Measurements from ENCODE around the gene TMEM161A.
"Not testable (repeated sequence)": the region's sequence is repeated elsewhere in the genome, so short reads cannot be mapped to it uniquely, and the experiment has no call there.

The TMEM161A gene

GRCh38 chr19:19120308-19121231 is 17.7 kb downstream of the TMEM161A start:
- DNase-seq: no peak

- DNase-seq: no peak
Observed at GRCh38 chr19:19119325-19120237, 18.7 kb downstream of the TMEM161A start.

GRCh38 chr19:19115954-19116353 is 22.3 kb downstream of the TMEM161A start:
- DNase-seq: peak; percentile 16

DNA sequence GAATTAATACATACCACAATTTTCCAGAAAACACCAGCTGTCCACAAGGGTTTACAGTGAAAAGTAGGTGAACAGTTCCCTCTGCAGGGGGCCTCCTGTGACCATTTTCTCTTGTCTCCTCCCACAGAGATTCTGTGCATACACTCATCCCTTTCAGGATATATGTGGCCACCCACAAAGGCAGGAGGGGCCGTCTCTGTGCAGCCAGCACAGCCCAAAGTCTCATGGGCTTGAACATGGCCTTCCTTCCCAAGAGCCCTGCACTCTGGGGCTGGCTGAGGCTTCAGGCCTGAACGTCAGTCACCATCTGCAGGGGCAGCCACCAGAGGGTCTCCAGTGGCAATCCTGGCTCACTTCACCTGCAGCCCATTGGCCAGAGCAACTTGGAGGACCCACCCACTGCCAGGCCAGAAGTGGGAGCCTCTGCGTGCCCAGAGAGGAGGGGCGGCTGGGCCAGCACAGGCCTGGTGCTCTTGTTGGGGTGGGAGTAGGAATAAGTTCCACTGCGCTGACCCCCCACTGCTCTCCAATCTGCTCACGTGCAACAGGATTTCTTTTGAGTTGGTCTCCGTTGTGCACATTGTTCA is 25.1 kb downstream of the TMEM161A start:
- no peak for DNase-seq

- DNase-seq: no peak
Observed at GRCh38 chr19:19111967-19112580, 26.2 kb downstream of the TMEM161A start.

DNA sequence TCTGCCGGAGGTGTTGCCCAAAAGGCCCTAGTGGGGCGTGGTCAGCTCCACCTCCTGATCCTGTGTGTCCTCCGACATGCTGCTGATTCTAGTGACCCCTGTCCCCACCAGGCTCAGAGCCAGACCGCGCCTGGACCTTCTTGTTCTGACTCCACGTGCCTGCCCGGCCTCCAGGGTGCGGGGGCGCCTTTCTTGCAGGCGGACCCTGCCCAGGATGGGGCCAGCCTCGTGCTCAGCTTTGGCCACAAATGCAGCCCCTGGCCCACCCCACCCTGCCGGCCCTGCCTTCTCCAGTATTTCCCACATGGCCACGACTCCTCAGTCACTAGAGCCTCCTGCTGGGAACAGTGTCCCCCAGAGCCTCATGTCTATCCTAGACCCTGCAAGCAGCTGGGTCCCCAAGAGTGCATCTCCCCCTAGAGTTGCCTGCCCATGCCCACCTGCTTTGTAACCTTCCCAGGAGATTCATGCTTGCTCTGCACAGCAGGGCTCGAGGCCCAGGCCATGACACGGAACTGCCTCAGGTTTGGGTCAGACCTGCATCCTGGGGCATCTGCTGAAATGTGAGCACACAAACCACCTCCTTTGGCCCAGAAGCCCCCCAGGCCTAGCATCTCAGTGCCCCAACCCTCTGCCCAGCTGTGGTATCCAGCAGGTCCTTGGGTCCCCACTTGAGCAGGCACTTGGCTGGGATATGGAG is 27.0 kb downstream of the TMEM161A start:
- no peak for DNase-seq

- DNase-seq: no peak
Observed at GRCh38 chr19:19110410-19111135, 27.7 kb downstream of the TMEM161A start.

DNA sequence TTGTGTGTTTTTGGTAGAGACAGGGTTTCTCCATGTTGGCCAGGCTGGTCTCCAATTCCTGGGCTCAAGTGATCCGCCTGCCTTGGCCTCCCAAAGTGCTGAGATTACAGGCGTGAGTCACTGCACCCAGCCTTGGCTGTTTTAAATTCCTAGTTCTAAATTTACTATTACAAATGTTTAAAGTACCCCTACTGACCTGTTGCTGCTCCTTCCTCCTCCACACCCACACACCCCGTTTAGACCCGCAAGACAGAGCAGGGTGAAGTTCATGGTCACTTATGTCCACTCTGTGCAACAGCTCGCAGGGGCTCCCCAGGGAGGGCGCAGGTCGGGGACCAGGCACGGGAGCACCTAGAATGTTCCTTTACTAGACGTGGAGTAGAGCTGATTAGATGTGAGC is 28.7 kb downstream of the TMEM161A start:
- no peak for DNase-seq

DNA sequence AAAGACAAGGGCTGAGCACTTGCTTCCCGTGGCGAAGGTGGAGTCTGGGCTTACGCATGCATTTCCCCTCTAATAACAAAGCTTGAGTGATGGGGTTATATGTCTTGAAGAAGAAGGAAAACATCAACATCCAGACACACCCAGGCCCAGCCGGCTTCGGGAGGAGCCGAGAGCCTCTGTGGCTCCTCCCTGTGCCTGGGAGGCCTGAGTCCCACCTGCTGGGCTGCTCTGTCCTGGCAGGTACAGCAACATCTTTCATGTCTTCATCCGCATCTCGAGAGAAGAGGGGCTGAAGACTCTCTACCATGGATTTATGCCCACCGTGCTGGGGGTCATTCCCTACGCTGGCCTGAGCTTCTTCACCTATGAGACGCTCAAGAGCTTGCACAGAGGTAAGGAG is 30.6 kb downstream of the TMEM161A start:
- DNase-seq: no peak

DNA sequence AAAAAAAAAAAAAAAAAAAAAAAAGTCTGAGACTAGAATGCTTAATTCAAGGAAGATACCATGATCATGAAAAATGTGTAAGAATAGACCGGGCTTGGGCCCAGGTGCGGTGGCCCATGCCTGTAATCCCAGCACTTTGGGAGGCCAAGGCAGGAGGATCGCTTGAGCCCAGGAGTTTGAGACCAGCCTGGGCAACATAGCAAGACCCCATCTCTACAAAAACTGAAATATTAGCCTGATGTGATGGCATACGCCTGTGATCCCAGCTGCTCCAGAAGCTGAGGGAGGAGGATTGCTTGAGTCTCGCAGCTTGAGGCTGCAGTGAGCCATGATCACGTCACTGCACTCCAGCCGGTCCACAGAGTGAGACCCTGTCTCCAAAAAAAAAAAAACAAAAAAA is 31.3 kb downstream of the TMEM161A start:
- not testable (repeated sequence) for DNase-seq

DNA sequence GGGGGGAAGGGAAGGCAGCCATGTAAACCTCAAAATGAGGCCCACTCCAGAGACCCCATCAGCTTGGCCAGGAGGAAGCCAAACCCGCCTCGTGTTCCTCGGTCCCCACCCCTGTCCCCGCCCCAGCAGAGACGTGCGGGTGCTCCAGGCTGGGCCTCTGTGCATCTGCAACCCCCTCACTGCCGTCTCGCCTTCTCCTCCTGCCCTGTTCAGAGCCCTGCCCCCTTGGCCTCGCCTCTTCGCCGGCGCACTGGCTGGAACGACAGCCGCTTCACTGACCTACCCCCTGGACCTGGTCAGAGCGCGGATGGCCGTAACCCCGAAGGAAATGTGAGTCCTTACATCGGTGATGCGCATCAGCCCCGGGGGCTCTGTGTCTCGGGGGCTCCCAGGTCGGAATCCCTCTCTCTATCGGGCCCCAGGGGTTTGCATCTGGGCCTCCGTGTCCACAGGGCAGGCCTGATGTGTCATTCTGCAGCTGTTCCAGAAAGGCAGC is 32.2 kb downstream of the TMEM161A start:
- no peak for DNase-seq

DNA sequence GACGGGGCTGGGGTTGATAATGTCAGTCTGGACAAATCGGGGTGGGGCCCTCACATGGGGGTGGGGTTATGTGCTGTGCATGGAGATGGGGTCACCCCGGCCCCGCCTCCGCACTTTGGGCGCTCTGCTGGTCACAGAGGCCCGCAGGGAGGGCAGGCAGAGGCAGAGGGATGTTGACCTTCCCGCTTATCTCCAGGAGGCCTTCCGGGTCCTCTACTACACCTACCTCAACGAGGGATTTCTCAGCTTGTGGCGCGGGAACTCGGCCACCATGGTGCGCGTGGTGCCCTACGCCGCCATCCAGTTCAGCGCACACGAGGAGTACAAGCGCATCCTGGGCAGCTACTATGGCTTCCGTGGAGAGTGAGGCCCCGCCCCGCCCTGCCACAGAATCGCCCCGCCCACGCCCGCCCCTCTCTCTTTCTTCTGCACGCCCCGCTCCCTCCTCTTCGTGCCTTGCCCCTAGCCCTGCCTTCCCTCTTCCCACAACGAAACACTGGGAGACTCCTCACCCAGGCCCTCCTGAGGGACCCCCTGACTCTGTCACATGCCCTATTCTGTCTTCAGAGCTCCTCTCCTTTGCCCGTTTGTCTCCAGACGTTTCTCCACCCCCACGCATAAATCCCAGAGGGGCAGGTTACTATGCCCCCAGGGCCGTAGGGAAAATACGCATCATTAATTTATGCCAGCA is 32.8 kb downstream of the TMEM161A start:
- no peak for DNase-seq

DNA sequence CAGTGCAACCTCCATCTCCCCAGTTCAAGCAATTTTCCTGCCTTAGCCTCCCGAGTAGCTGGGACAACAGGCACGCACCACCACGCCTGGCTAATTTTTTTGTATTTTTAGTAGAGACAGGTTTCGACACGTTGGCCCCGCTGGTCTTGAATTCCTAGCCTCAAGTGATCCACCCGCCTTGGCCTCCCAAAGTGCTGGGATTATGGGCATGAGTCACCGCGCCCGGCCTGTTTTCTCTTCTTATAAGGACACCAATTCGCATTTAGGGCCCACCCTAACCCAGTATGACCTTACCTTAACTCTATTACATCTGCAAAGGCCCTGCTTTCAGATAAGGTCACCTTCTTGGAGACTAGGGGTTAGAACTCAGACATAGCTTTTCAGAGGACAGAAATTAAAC is 35.1 kb downstream of the TMEM161A start:
- DNase-seq: no peak

GRCh38 chr19:19102566-19102965 is 35.7 kb downstream of the TMEM161A start:
- not testable (repeated sequence) for DNase-seq

GRCh38 chr19:19101540-19101939 is 36.7 kb downstream of the TMEM161A start:
- DNase-seq: no peak

DNA sequence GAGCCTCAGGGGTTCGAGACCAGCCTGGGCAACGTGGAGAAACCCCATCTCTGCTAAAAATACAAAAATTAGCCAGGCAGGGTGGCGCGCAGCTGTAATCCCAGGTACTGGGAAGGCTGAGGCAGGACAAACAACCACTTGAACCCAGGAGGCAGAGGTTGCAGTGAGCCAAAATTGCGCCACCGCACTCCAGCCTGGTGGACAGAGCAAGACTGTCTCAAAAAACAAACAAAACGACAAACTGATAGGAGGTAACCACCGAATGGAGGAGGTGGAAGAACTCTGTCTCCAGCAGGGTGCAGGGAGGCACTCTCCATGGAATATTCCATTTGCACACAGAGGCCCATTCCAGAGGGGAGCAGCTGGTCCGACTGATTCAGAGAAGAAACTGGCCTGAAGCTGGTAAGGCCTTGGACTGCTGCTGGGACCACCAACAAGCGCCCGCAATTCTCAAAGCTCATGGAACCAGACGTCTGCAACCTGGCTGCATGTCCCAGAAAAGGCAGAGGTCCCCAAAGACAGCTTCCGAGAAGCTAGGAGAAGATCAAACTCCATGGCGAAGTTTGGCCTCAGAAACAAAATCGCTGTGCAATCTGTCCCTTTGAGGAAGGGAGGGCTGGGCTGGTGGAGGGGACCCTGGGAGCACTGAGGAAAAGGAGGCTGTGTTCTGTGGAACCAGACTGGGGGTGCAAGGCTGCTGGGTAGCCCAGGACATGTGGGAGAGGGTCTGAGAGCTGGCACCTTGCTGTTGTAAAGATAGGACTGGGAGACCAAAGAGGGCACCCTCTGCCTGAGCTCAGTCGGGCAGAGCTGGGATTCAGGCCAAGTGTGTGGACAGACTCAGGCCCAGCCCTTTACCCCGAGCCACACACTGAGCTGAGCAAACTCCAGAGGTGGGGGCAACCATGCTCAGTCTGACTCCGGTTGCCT is 39.3 kb downstream of the TMEM161A start:
- no peak for DNase-seq

DNA sequence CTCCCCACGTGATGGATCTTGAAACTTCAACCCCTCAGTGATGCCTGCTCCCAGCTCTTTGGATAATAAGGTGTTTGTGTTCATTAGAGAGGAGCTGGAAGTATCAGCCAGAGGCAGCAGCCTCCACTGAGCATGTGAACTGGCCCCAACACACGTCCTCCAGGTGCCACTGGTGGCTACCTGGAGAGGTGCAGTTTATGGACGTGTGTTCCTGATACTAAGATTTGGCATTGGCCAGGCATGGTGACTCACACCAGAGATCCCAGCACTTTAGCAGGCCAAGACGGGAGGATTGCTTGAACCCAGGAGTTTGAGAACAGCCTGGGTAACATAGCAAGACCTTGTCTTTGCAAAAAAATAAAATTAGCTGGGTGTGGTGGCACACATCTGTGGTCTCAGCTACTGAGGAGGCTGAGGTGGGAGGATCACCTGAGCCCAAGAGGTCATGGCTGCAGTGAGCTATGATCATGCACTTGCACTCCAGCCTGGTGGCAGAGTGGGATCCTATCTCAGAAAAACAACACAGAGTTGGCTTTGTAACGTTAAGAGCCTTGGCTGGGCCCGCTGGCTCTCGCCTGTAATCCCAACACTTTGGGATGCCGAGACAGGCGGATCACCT is 40.1 kb downstream of the TMEM161A start:
- DNase-seq: no peak

DNA sequence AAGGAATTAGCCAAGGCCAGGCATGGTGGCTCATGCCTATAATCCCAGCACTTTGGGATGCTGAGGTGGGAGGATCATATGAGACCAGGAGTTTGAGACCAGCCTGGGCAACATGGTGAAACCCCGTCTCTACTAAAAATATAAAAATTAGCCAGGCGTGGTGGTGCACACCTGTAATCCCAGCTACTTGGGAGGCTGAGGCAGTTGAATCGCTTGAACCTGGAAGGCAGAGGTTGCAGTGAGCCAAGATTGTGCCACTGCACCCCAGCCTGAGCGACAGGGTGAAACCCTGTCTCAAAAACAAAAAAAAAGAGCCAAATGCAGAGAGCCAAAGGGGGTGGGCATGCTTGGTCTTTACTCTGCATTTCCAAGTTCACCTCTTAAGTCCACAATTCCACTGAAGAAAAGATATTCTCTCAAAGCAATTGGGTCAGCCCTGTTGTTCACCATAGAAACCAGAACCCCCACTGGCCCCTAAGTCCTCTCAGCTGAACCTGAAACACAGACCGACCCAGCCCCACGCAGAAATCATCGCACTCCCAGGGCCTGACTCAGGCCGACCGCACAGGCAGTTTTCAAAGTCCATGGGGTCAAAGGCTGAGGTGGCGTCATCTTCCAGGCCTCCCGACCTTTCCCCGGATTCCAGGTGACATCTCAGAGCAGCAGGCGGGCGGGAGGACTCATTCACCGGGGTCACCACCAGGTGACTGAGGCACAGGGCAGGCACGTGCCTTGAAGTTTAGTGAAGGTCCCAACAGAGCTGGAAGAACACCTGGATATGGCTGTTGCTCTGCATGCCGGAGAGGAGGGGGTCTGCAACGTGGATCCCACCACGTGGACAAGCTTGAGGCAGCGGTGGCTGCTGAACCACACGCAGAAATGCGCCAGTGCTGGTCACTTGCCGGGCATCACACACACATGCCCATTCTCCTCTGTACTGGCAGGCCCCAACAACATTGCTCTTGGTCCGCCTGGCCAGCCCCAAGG is 41.3 kb downstream of the TMEM161A start:
- DNase-seq: no peak
